NB4 (cell line): ENCODE results near the gene PPFIA2.

Source experiments
- POLR2A ChIP-seq: IDR thresholded peaks from 2 replicates; pipeline ENCODE4 v1.6.1; 2011; ENCODE audit warnings: mild to moderate bottlenecking; ENCODE audit not compliant: insufficient read length; ENCODE audit errors: extremely low read depth
- TF ChIP-seq, protein P1 (sequence below): IDR thresholded peaks from one replicate; pipeline ENCODE4 v1.5.1; 2012; ENCODE audit warnings: low read depth, low read length

DNA sequence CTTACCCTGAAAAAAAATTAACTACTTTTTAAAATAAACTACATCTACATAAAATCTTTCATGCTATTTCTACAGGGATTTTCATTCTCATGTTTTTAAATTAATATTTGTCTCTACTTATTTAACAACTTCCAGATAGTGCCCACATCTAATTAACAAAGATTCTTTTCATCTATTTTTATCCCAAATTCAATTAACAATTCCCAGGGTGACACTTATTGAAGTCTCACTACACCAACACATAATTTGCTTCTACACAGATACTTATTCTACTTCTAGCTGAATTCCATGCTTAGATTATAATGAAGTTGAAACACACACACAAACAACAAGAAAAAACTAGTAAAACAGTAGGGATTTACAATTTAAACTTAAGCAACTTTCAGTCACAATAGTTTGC is 344.7 kb downstream of the PPFIA2 start:
- no peak for TF ChIP-seq POLR2A
- TF ChIP-seq, protein P1, sequence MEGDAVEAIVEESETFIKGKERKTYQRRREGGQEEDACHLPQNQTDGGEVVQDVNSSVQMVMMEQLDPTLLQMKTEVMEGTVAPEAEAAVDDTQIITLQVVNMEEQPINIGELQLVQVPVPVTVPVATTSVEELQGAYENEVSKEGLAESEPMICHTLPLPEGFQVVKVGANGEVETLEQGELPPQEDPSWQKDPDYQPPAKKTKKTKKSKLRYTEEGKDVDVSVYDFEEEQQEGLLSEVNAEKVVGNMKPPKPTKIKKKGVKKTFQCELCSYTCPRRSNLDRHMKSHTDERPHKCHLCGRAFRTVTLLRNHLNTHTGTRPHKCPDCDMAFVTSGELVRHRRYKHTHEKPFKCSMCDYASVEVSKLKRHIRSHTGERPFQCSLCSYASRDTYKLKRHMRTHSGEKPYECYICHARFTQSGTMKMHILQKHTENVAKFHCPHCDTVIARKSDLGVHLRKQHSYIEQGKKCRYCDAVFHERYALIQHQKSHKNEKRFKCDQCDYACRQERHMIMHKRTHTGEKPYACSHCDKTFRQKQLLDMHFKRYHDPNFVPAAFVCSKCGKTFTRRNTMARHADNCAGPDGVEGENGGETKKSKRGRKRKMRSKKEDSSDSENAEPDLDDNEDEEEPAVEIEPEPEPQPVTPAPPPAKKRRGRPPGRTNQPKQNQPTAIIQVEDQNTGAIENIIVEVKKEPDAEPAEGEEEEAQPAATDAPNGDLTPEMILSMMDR: no peak
